H9 (cell line): ENCODE results near the gene COPE. TPM values are rescaled to one million over a fixed set of nuclear protein-coding genes. Genes with fewer than 3 reads are reported as not detected.

Experiments
- DNase-seq: peaks from one replicate; pipeline ENCODE4 v3.0.0-alpha.2; 2017
- H2AFZ ChIP-seq: one replicate; pipeline ENCODE4 v1.6.1; 2013; ENCODE audit warnings: mild to moderate bottlenecking, low read length, control low read depth, moderate library complexity
- H2AK5ac ChIP-seq: 2 replicates; pipeline ENCODE4 v1.6.1; 2013; ENCODE audit warnings: low read length, control low read depth, mixed read lengths; ENCODE audit not compliant: insufficient read length
- H2BK120ac ChIP-seq: one replicate; pipeline ENCODE4 v1.6.1; 2013; ENCODE audit warnings: low read depth, mild to moderate bottlenecking, low read length, control low read depth, inconsistent platforms; ENCODE audit not compliant: poor library complexity, severe bottlenecking
- H2BK12ac ChIP-seq: 2 replicates; pipeline ENCODE4 v1.6.1; 2013; ENCODE audit warnings: low read length, control low read depth, mixed read lengths, low read depth; ENCODE audit not compliant: insufficient read length
- H2BK15ac ChIP-seq: 2 replicates; pipeline ENCODE4 v1.6.1; 2013; ENCODE audit warnings: low read depth, low read length, control low read depth
- H2BK20ac ChIP-seq: one replicate; pipeline ENCODE4 v1.6.1; 2013; ENCODE audit warnings: low read depth, mild to moderate bottlenecking, low read length, control low read depth, inconsistent platforms; ENCODE audit not compliant: poor library complexity, severe bottlenecking
- H2BK5ac ChIP-seq: 2 replicates; pipeline ENCODE4 v1.6.1; 2013; ENCODE audit warnings: low read length, control low read depth, mixed read lengths; ENCODE audit not compliant: insufficient read length
- H3K14ac ChIP-seq: 2 replicates; pipeline ENCODE4 v1.6.1; 2013; ENCODE audit warnings: low read length, control low read depth; ENCODE audit not compliant: insufficient read depth
- H3K18ac ChIP-seq: 2 replicates; pipeline ENCODE4 v1.6.1; 2013; ENCODE audit warnings: low read depth, mild to moderate bottlenecking, mixed read lengths, low read length, control low read depth; ENCODE audit not compliant: insufficient read length
- H3K23ac ChIP-seq: 2 replicates; pipeline ENCODE4 v1.6.1; 2013; ENCODE audit warnings: low read length, control low read depth, mixed read lengths, low read depth; ENCODE audit not compliant: insufficient read length
- H3K23me2 ChIP-seq: 2 replicates; pipeline ENCODE4 v1.6.1; 2013; ENCODE audit warnings: low read depth, mild to moderate bottlenecking, mixed read lengths, low read length, control low read depth; ENCODE audit not compliant: insufficient read length, poor library complexity, severe bottlenecking
- H3K27ac ChIP-seq: 2 replicates; pipeline ENCODE4 v1.5.1; 2013; ENCODE audit warnings: low read length, control low read depth, mixed read lengths, low read depth; ENCODE audit not compliant: insufficient read length
- H3K27me3 ChIP-seq: 2 replicates; pipeline ENCODE4 v1.6.1; 2013; ENCODE audit warnings: low read length, control low read depth, inconsistent platforms; ENCODE audit not compliant: insufficient read depth
- H3K4ac ChIP-seq: 2 replicates; pipeline ENCODE4 v1.6.1; 2013; ENCODE audit warnings: low read depth, mild to moderate bottlenecking, control low read depth, inconsistent platforms, low read length, moderate library complexity
- H3K4me1 ChIP-seq: 2 replicates; pipeline ENCODE4 v1.6.1; 2013; ENCODE audit warnings: low read length, control low read depth, inconsistent platforms; ENCODE audit not compliant: insufficient read depth
- H3K4me2 ChIP-seq: 2 replicates; pipeline ENCODE4 v1.6.1; 2013; ENCODE audit warnings: low read length, control low read depth, mixed read lengths; ENCODE audit not compliant: insufficient read length, insufficient read depth
- H3K56ac ChIP-seq: 2 replicates; pipeline ENCODE4 v1.6.1; 2013; ENCODE audit warnings: low read depth, mild to moderate bottlenecking, mixed read lengths, low read length, control low read depth; ENCODE audit not compliant: insufficient read length
- H3K79me1 ChIP-seq: 2 replicates; pipeline ENCODE4 v1.6.1; 2013; ENCODE audit warnings: low read depth, mild to moderate bottlenecking, moderate library complexity, low read length, control low read depth, inconsistent platforms; ENCODE audit not compliant: insufficient read depth, poor library complexity, severe bottlenecking
- H3K79me2 ChIP-seq: 2 replicates; pipeline ENCODE4 v1.6.1; 2013; ENCODE audit warnings: low read length, control low read depth, inconsistent platforms; ENCODE audit not compliant: insufficient read depth
- H3K9ac ChIP-seq: 2 replicates; pipeline ENCODE4 v1.6.1; 2013; ENCODE audit warnings: low read length, control low read depth, mixed read lengths; ENCODE audit not compliant: insufficient read length; ENCODE audit errors: extremely low read depth
- H3K9me3 ChIP-seq: one replicate; pipeline ENCODE4 v1.6.1; 2013; ENCODE audit warnings: low read depth, low read length, inconsistent platforms; ENCODE audit not compliant: control insufficient read depth
- H3T11ph ChIP-seq: one replicate; pipeline ENCODE4 v1.6.1; 2013; ENCODE audit warnings: mild to moderate bottlenecking, low read length, control low read depth, inconsistent platforms
- H4K20me1 ChIP-seq: one replicate; pipeline ENCODE4 v1.6.1; 2013; ENCODE audit not compliant: control insufficient read depth, insufficient read length, insufficient read depth
- H4K5ac ChIP-seq: 2 replicates; pipeline ENCODE4 v1.6.1; 2013; ENCODE audit warnings: low read depth, mild to moderate bottlenecking, mixed read lengths, low read length, control low read depth; ENCODE audit not compliant: insufficient read length
- H4K8ac ChIP-seq: replicated peaks from 2 replicates; pipeline ENCODE4 v1.6.1; 2013; ENCODE audit warnings: low read length, control low read depth, mixed read lengths, low read depth; ENCODE audit not compliant: insufficient read length
- H4K91ac ChIP-seq: 2 replicates; pipeline ENCODE4 v1.6.1; 2013; ENCODE audit warnings: low read depth, mild to moderate bottlenecking, moderate library complexity, mixed read lengths, low read length, control low read depth; ENCODE audit not compliant: insufficient read length
- H3K27ac Mint-ChIP-seq, 3 experiments: 2 replicates in 2 of 3; 3 replicates in 1 of 3; pipeline ENCODE4 v1.8.0; 2020 to 2021; ENCODE audit warnings: mixed read lengths in 3 of 3, mild to moderate bottlenecking in 1 of 3, moderate library complexity in 1 of 3
- H3K27me3 Mint-ChIP-seq: 2 replicates; pipeline ENCODE4 v1.8.0; 2021; ENCODE audit warnings: low read depth, mild to moderate bottlenecking, moderate library complexity, mixed read lengths
- H3K36me3 Mint-ChIP-seq, 3 experiments: 2 replicates in 2 of 3; 3 replicates in 1 of 3; pipeline ENCODE4 v1.8.0; 2020 to 2021; ENCODE audit warnings: low read depth in 3 of 3, mixed read lengths in 3 of 3; ENCODE audit not compliant: insufficient read depth in 1 of 3
- H3K4me1 Mint-ChIP-seq, 2 experiments: 2 replicates each; pipeline ENCODE4 v1.8.0; 2020; ENCODE audit warnings: mixed read lengths in 2 of 2
- H3K4me3 Mint-ChIP-seq, 2 experiments: 2 replicates in 1 of 2; 3 replicates in 1 of 2; pipeline ENCODE4 v1.8.0; 2020 to 2021; ENCODE audit warnings: mild to moderate bottlenecking in 2 of 2, mixed read lengths in 2 of 2, moderate library complexity in 1 of 2
- H3K9me3 Mint-ChIP-seq, 2 experiments: 2 replicates in 1 of 2; 3 replicates in 1 of 2; pipeline ENCODE4 v1.8.0; 2020; ENCODE audit warnings: mild to moderate bottlenecking in 2 of 2, mixed read lengths in 2 of 2, moderate library complexity in 1 of 2
- CTCF ChIP-seq: fragments of 200-600 bp; sonication (generic); conservative IDR thresholded peaks from 3 replicates; pipeline ENCODE4 v1.8.0; 2021; ENCODE audit warnings: antibody characterized with exemption, mild to moderate bottlenecking
- WGBS: extraction: QIAGEN DNeasy Blood & Tissue Kit; methylation state at CpG from one replicate; pipeline ENCODE4 v1.1.7; 2013; ENCODE audit warnings: missing lambda C conversion rate, low lambda C conversion rate, mixed read lengths; ENCODE audit not compliant: insufficient read length; ENCODE audit errors: extremely low coverage; 5-methylcytosine and 5-hydroxymethylcytosine counted together
- total RNA-seq: library from RNA; stranded (reverse); gene quantifications from 2 replicates; pipeline ENCODE4 v1.2.1, GENCODE V29; 2021

Gene COPE
- total RNA-seq, 1 experiment from 2014 or later, result 198 TPM

GRCh38 chr19:18905513-18906236 is 13.5 kb downstream of the COPE start:
- H3T11ph ChIP-seq, result no peak overlapping the region
- H3K14ac ChIP-seq, result no peak overlapping the region
- no peaks in the 10 kb centered on the region for H3K9me3 ChIP-seq
- H3K4me1 Mint-ChIP-seq, result no peaks in the 10 kb centered on the region
- no peak overlapping the region for H3K4me3 Mint-ChIP-seq
- H3K4me1 ChIP-seq, result no peaks in the 10 kb centered on the region
- no peak overlapping the region for H3K4me2 ChIP-seq
- peaks cover 4 to 23% (median 19%) of the 10 kb centered on the region in 3 experiments; a peak in 6 of 7 replicates for H3K36me3 Mint-ChIP-seq
- H2AK5ac ChIP-seq, result no peak overlapping the region
- H3K4ac ChIP-seq, result no peak overlapping the region
- no CpG with 5 or more reads among the region's 26 CpGs for WGBS
- no peaks in the 10 kb centered on the region for H3K23me2 ChIP-seq
- H2AFZ ChIP-seq, result no peak overlapping the region
- H4K8ac ChIP-seq, result no peak overlapping the region
- no peak for DNase-seq
- TF ChIP-seq CTCF, result no peak
- no peak overlapping the region for H3K27ac ChIP-seq
- H3K18ac ChIP-seq, result no peak overlapping the region
- H2BK5ac ChIP-seq, result no peak overlapping the region
- no peak overlapping the region for H2BK120ac ChIP-seq
- H3K9me3 Mint-ChIP-seq, result no peaks in the 10 kb centered on the region; a peak in 1 of 5 replicates
- no peak overlapping the region for H3K9ac ChIP-seq
- H4K20me1 ChIP-seq, result no peaks in the 10 kb centered on the region
- H3K27me3 Mint-ChIP-seq, result no peaks in the 10 kb centered on the region
- H4K5ac ChIP-seq, result no peak overlapping the region
- no peaks in the 10 kb centered on the region for H3K27me3 ChIP-seq
- H4K91ac ChIP-seq, result no peak overlapping the region
- no peak overlapping the region for H2BK12ac ChIP-seq
- H3K79me1 ChIP-seq, result no peaks in the 10 kb centered on the region
- peak overlapping the region in 1 of 3 experiments; percentile 69; a peak in 2 of 7 replicates for H3K27ac Mint-ChIP-seq
- no peak overlapping the region for H2BK15ac ChIP-seq
- no peaks in the 10 kb centered on the region for H3K79me2 ChIP-seq
- no peak overlapping the region for H2BK20ac ChIP-seq
- no peak overlapping the region for H3K56ac ChIP-seq
- no peak overlapping the region for H3K23ac ChIP-seq
